ENCODE results near the gene GPR146. TPM values are rescaled to one million over a fixed set of nuclear protein-coding genes. Genes with fewer than 3 reads are reported as not detected.

The GPR146 gene
- total RNA-seq, 3 donors from 2014 or later: 0.21 to 0.52 TPM; not detected in 1

GRCh38 chr7:1017586-1018333, 26.6 kb upstream of the GPR146 start:
- DNase-seq (no peak), ATAC-seq (no peak)
- no peak overlapping the region for H3K4me3 Mint-ChIP-seq
- H3K9me3 Mint-ChIP-seq: peaks cover 5% of the 10 kb centered on the region
- H3K4me1 Mint-ChIP-seq (ENCODE audit: low read depth): peaks cover 6% of the 10 kb centered on the region
- peaks cover 12% of the 10 kb centered on the region for H3K36me3 Mint-ChIP-seq (ENCODE audit: insufficient read depth)
- H3K27me3 Mint-ChIP-seq (ENCODE audit: low read depth): no peaks in the 10 kb centered on the region

GRCh38 chr7:1018334-1018695, 26.0 kb upstream of the GPR146 start:
- no peak for ATAC-seq
- no peaks in the 10 kb centered on the region for H3K27me3 Mint-ChIP-seq (ENCODE audit: low read depth)
- peaks cover 6% of the 10 kb centered on the region for H3K4me1 Mint-ChIP-seq (ENCODE audit: low read depth)
- no peak overlapping the region for H3K4me3 Mint-ChIP-seq
- H3K9me3 Mint-ChIP-seq: peaks cover 5% of the 10 kb centered on the region
- no peak for DNase-seq
- H3K36me3 Mint-ChIP-seq (ENCODE audit: insufficient read depth): peaks cover 12% of the 10 kb centered on the region

- H3K36me3 Mint-ChIP-seq (ENCODE audit: insufficient read depth): peaks cover 12% of the 10 kb centered on the region
- no peak overlapping the region for H3K4me3 Mint-ChIP-seq
- H3K4me1 Mint-ChIP-seq (ENCODE audit: low read depth): peaks cover 8% of the 10 kb centered on the region
- DNase-seq (no peak), ATAC-seq (no peak)
- no peaks in the 10 kb centered on the region for H3K27me3 Mint-ChIP-seq (ENCODE audit: low read depth)
- H3K9me3 Mint-ChIP-seq: peaks cover 5% of the 10 kb centered on the region
These were observed 25.0 kb upstream of the GPR146 start for GRCh38 chr7:1019255-1019785.

- no peak overlapping the region for H3K4me3 Mint-ChIP-seq
- peaks cover 8% of the 10 kb centered on the region for H3K4me1 Mint-ChIP-seq (ENCODE audit: low read depth)
- ATAC-seq: no peak
- no peak for DNase-seq
- peaks cover 12% of the 10 kb centered on the region for H3K36me3 Mint-ChIP-seq (ENCODE audit: insufficient read depth)
- H3K9me3 Mint-ChIP-seq: peaks cover 5% of the 10 kb centered on the region
- no peaks in the 10 kb centered on the region for H3K27me3 Mint-ChIP-seq (ENCODE audit: low read depth)
These were observed 24.3 kb upstream of the GPR146 start for GRCh38 chr7:1019789-1020610.

GRCh38 chr7:1020849-1021251, 23.5 kb upstream of the GPR146 start:
- Mint-ChIP-seq H3K27me3 (ENCODE audit: low read depth) (no peaks in the 10 kb centered on the region), H3K4me3 (no peak overlapping the region), H3K36me3 (ENCODE audit: insufficient read depth) (peaks cover 12% of the 10 kb centered on the region), H3K4me1 (ENCODE audit: low read depth) (peaks cover 8% of the 10 kb centered on the region), H3K9me3 (peaks cover 5% of the 10 kb centered on the region)
- DNase-seq (no peak), ATAC-seq (no peak)

GRCh38 chr7:1021366-1021765, 23.0 kb upstream of the GPR146 start:
- Mint-ChIP-seq H3K27me3 (ENCODE audit: low read depth) (no peaks in the 10 kb centered on the region), H3K36me3 (ENCODE audit: insufficient read depth) (peaks cover 16% of the 10 kb centered on the region), H3K9me3 (peaks cover 5% of the 10 kb centered on the region), H3K4me3 (no peak overlapping the region), H3K4me1 (ENCODE audit: low read depth) (peaks cover 11% of the 10 kb centered on the region)
- ATAC-seq (no peak), DNase-seq (no peak)

GRCh38 chr7:1021931-1022330, 22.4 kb upstream of the GPR146 start:
- Mint-ChIP-seq H3K36me3 (ENCODE audit: insufficient read depth) (peaks cover 17% of the 10 kb centered on the region), H3K9me3 (peaks cover 5% of the 10 kb centered on the region), H3K4me1 (ENCODE audit: low read depth) (peaks cover 16% of the 10 kb centered on the region), H3K4me3 (no peak overlapping the region), H3K27me3 (ENCODE audit: low read depth) (no peaks in the 10 kb centered on the region)
- no peak for DNase-seq
- no peak for ATAC-seq

GRCh38 chr7:1022356-1022755, 22.0 kb upstream of the GPR146 start:
- Mint-ChIP-seq H3K27me3 (ENCODE audit: low read depth) (no peaks in the 10 kb centered on the region), H3K9me3 (peaks cover 5% of the 10 kb centered on the region), H3K4me1 (ENCODE audit: low read depth) (peaks cover 16% of the 10 kb centered on the region), H3K36me3 (ENCODE audit: insufficient read depth) (peaks cover 17% of the 10 kb centered on the region), H3K4me3 (no peak overlapping the region)
- DNase-seq (no peak), ATAC-seq (no peak)

- H3K9me3 Mint-ChIP-seq: peaks cover 5% of the 10 kb centered on the region
- H3K4me1 Mint-ChIP-seq (ENCODE audit: low read depth): peaks cover 19% of the 10 kb centered on the region
- no peak overlapping the region for H3K4me3 Mint-ChIP-seq
- H3K27me3 Mint-ChIP-seq (ENCODE audit: low read depth): no peaks in the 10 kb centered on the region
- DNase-seq (no peak), ATAC-seq (no peak)
- peaks cover 17% of the 10 kb centered on the region for H3K36me3 Mint-ChIP-seq (ENCODE audit: insufficient read depth)
These were observed 21.4 kb upstream of the GPR146 start for GRCh38 chr7:1022801-1023465.

GRCh38 chr7:1024331-1024841, 20.0 kb upstream of the GPR146 start:
- Mint-ChIP-seq H3K4me3 (no peak overlapping the region), H3K27me3 (ENCODE audit: low read depth) (no peaks in the 10 kb centered on the region), H3K4me1 (ENCODE audit: low read depth) (peaks cover 19% of the 10 kb centered on the region), H3K36me3 (ENCODE audit: insufficient read depth) (peaks cover 17% of the 10 kb centered on the region), H3K9me3 (peaks cover 5% of the 10 kb centered on the region)
- ATAC-seq: no peak
- no peak for DNase-seq

GRCh38 chr7:1024876-1025742, 19.2 kb upstream of the GPR146 start:
- DNase-seq: no peak
- no peaks in the 10 kb centered on the region for H3K27me3 Mint-ChIP-seq (ENCODE audit: low read depth)
- peaks cover 24% of the 10 kb centered on the region for H3K4me1 Mint-ChIP-seq (ENCODE audit: low read depth)
- H3K9me3 Mint-ChIP-seq: peaks cover 5% of the 10 kb centered on the region
- no peak overlapping the region for H3K4me3 Mint-ChIP-seq
- ATAC-seq: no peak
- peaks cover 17% of the 10 kb centered on the region for H3K36me3 Mint-ChIP-seq (ENCODE audit: insufficient read depth)

- Mint-ChIP-seq H3K27me3 (ENCODE audit: low read depth) (no peaks in the 10 kb centered on the region), H3K4me3 (peak overlapping the region; percentile 69), H3K4me1 (ENCODE audit: low read depth) (peaks cover 28% of the 10 kb centered on the region), H3K36me3 (ENCODE audit: insufficient read depth) (peaks cover 17% of the 10 kb centered on the region), H3K9me3 (peaks cover 5% of the 10 kb centered on the region)
- no peak for DNase-seq
- ATAC-seq: no peak
These were observed 18.4 kb upstream of the GPR146 start for GRCh38 chr7:1025743-1026581.

GRCh38 chr7:1026721-1027161, 17.6 kb upstream of the GPR146 start:
- Mint-ChIP-seq H3K27me3 (ENCODE audit: low read depth) (no peaks in the 10 kb centered on the region), H3K4me3 (peak overlapping the region; percentile 69), H3K4me1 (ENCODE audit: low read depth) (peaks cover 29% of the 10 kb centered on the region), H3K9me3 (peaks cover 5% of the 10 kb centered on the region), H3K36me3 (ENCODE audit: insufficient read depth) (peaks cover 12% of the 10 kb centered on the region)
- DNase-seq: no peak
- ATAC-seq: no peak

Data from activated T-cell treated with anti-CD3 and anti-CD28 coated beads, Interleukin-2, amount 50 U/mL, for 4 hours (primary cell).